PFSK-1 (cell line): Measurements from ENCODE around the gene PAQR3.

Experiments
- POLR2AphosphoS5 ChIP-seq: IDR thresholded peaks from 2 replicates; pipeline ENCODE4 v1.6.1; 2012; ENCODE audit warnings: low read depth, mild to moderate bottlenecking, control low read depth, low read length, moderate library complexity
- SIN3A ChIP-seq: IDR thresholded peaks from 2 replicates; pipeline ENCODE4 v1.6.1; 2012; ENCODE audit warnings: mild to moderate bottlenecking, low read length, moderate library complexity, borderline replicate concordance; ENCODE audit not compliant: insufficient read depth

DNA sequence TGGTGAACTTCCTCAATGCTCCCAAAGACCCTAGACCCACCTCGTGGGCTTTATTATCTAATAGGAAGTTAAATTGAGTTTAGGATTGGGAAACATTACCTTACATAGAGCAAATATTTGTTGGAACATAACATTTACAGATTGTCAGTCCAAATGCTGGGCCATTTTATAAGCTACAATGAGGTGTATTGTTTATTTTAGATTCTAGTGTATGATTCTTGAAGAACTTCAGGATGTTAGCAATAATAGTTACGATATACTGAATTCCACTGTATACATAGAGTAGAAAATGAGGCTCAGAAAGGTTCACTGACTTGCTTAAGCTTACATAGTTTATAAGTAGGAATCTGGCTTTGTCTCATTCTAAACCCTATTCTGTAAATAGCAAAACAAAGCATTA is 37.4 kb downstream of the PAQR3 start:
- TF ChIP-seq POLR2AphosphoS5: no peak
- no peak for TF ChIP-seq SIN3A
